OCI-LY7 (cell line): Measurements from ENCODE around the gene GSG1L. TPM values are rescaled to one million over a fixed set of nuclear protein-coding genes. Genes with fewer than 3 reads are reported as not detected.
A peak's percentile ranks its signal among the peaks of the same experiment; 100 is the strongest.

Experiments used
- BruUV-seq: library from RNA; stranded (reverse); fragments of 400-500 nt; replicated peaks from 2 replicates; lab custom pipeline; 2021; lab: Mats Ljungman, UMichigan
- CTCF ChIA-PET: fragments of 300-600 bp; sonication (Branson Sonifier 250); formaldehyde crosslinking; loops from one replicate; lab custom pipeline; 2022; ENCODE audit warnings: antibody characterized with exemption; ENCODE audit not compliant: unreplicated experiment; lab: Charles Lee
- POLR2A ChIA-PET: fragments of 300-600 bp; sonication (Branson Sonifier 250); formaldehyde crosslinking; loops from one replicate; lab custom pipeline; 2022; ENCODE audit warnings: antibody characterized with exemption; lab: Charles Lee
- DNase-seq: peaks from one replicate; pipeline ENCODE4 v3.0.0-alpha.2; 2015; ENCODE audit warnings: low spot score
- H2AFZ ChIP-seq: fragments of 200-600 bp; sonication (generic), shearing (Covaris generic); 2 replicates; pipeline ENCODE4 v1.6.1; 2014; ENCODE audit warnings: mild to moderate bottlenecking, antibody characterized with exemption, low read length, moderate library complexity
- H3K27ac ChIP-seq: fragments of 200-600 bp; sonication (generic); 2 replicates; pipeline ENCODE4 v1.5.1; 2014; ENCODE audit warnings: mixed run types, low read depth, mild to moderate bottlenecking, moderate library complexity, low read length, inconsistent platforms; ENCODE audit not compliant: poor library complexity, severe bottlenecking
- H3K36me3 ChIP-seq: fragments of 200-600 bp; sonication (generic); 2 replicates; pipeline ENCODE4 v1.6.1; 2014; ENCODE audit warnings: mild to moderate bottlenecking, antibody characterized with exemption, low read length, moderate library complexity, mixed read lengths; ENCODE audit not compliant: insufficient read depth
- H3K4me1 ChIP-seq: fragments of 200-600 bp; sonication (generic); 2 replicates; pipeline ENCODE4 v1.5.1; 2014; ENCODE audit warnings: mild to moderate bottlenecking, low read length; ENCODE audit not compliant: insufficient read depth, poor library complexity, severe bottlenecking
- H3K4me2 ChIP-seq: fragments of 200-600 bp; sonication (generic); 2 replicates; pipeline ENCODE4 v1.6.1; 2014; ENCODE audit warnings: mild to moderate bottlenecking, low read length
- H3K4me3 ChIP-seq: fragments of 200-600 bp; sonication (generic); 2 replicates; pipeline ENCODE4 v1.5.1; 2014; ENCODE audit warnings: mild to moderate bottlenecking, low read depth, low read length; ENCODE audit not compliant: poor library complexity, severe bottlenecking
- H3K79me2 ChIP-seq: fragments of 200-600 bp; sonication (generic); 2 replicates; pipeline ENCODE4 v1.6.1; 2016; ENCODE audit warnings: low read depth, mild to moderate bottlenecking, low read length, moderate library complexity, mixed read lengths; ENCODE audit not compliant: insufficient read depth
- H3K9me2 ChIP-seq: fragments of 200-600 bp; sonication (generic); 2 replicates; pipeline ENCODE4 v1.6.1; 2016; ENCODE audit warnings: mild to moderate bottlenecking, low read length, mixed read lengths; ENCODE audit not compliant: insufficient read depth
- H3K9me3 ChIP-seq: fragments of 200-600 bp; sonication (generic); 2 replicates; pipeline ENCODE4 v1.6.1; 2014; ENCODE audit warnings: mild to moderate bottlenecking, mixed run types, low read length, mixed read lengths
- H4K20me1 ChIP-seq: fragments of 200-600 bp; sonication (generic); 2 replicates; pipeline ENCODE4 v1.6.1; 2014; ENCODE audit warnings: mild to moderate bottlenecking, antibody characterized with exemption, low read length, moderate library complexity, mixed read lengths; ENCODE audit not compliant: insufficient read depth
- CTCF ChIP-seq: fragments of 200-600 bp; sonication (generic); conservative IDR thresholded peaks from 2 replicates; pipeline ENCODE4 v1.5.1; 2014; ENCODE audit warnings: mild to moderate bottlenecking, antibody characterized with exemption, low read length, moderate library complexity, mixed read lengths
- EZH2phosphoT487 ChIP-seq: fragments of 200-600 bp; sonication (generic); IDR thresholded peaks from 2 replicates; pipeline ENCODE4 v1.6.1; 2018; ENCODE audit warnings: low read depth, borderline replicate concordance, mild to moderate bottlenecking, mixed run types, antibody characterized with exemption, low read length, moderate library complexity, mixed read lengths
- intact Hi-C: fragments of 100-400 bp; cut with micrococcal nuclease; formaldehyde crosslinking; loops from one replicate; pipeline ENCODE4 v1.10.0; 2022; ENCODE audit not compliant: unreplicated experiment
- total RNA-seq, 2 experiments: library from RNA; depleted of rRNA in 1 of 2; stranded (reverse); fragments of >200 nt in 1 of 2; shearing (Covaris generic) in 1 of 2; gene quantifications; 2 replicates each; pipeline ENCODE4 v1.2.3, GENCODE V29; 2014 to 2022

The GSG1L gene
- total RNA-seq, 2 experiments from 2014 or later, result not detected

GRCh38 chr16:27973678-27974077 is 89.8 kb downstream of the GSG1L start:
- intact Hi-C loops, result loop anchor here (2.0 to 5.0 kb wide), 2 partner anchors 97 to 244 kb away; no protein-coding TSS in a partner anchor
- CTCF ChIA-PET, result interaction anchor here (0.6 kb wide), 1 partner anchor 274 kb away, joined by 3 read pairs; no protein-coding TSS in a partner anchor
- TF ChIP-seq CTCF, result 0 out of 2 replicates have a peak, but pooled peaks have one; percentile 32
- no peak for TF ChIP-seq EZH2phosphoT487

GRCh38 chr16:27972500-27972899 is 91.0 kb downstream of the GSG1L start:
- Histone ChIP-seq H3K4me3 (no peak overlapping the region), H4K20me1 (no peaks in the 10 kb centered on the region), H3K9me3 (no peaks in the 10 kb centered on the region), H2AFZ (peak overlapping the region; percentile 94; the same call in 1 of the 2 replicates), H3K27ac (no peak overlapping the region), H3K4me1 (no peaks in the 10 kb centered on the region), H3K79me2 (no peaks in the 10 kb centered on the region), H3K4me2 (no peak overlapping the region; the same call in 1 of the 2 replicates), H3K36me3 (no peaks in the 10 kb centered on the region), H3K9me2 (no peaks in the 10 kb centered on the region)
- ChIA-PET CTCF (interaction anchor here (0.7 kb wide), 1 partner anchor 99 kb away, joined by 3 read pairs; no protein-coding TSS in a partner anchor), POLR2A (interaction anchor here (0.8 to 0.9 kb wide), 2 partner anchors 9 to 40 kb away, joined by 4 to 6 read pairs; no protein-coding TSS in a partner anchor)
- TF ChIP-seq EZH2phosphoT487, result no peak
- peak; percentile 90 for TF ChIP-seq CTCF
- no TSS peak for BruUV-seq
- DNase-seq, result peak; percentile 66
- intact Hi-C loops, result loop anchor here (2.0 to 5.0 kb wide), 2 partner anchors 98 to 245 kb away; no protein-coding TSS in a partner anchor

More at GRCh38 chr16:27973678-27974077, 89.8 kb downstream of the GSG1L start:
- H3K79me2 ChIP-seq, result no peaks in the 10 kb centered on the region
- H3K4me2 ChIP-seq, result no peak overlapping the region
- no peaks in the 10 kb centered on the region for H3K9me2 ChIP-seq
- no peaks in the 10 kb centered on the region for H4K20me1 ChIP-seq
- BruUV-seq, result no TSS peak
- peak; percentile 14 for DNase-seq
- no peaks in the 10 kb centered on the region for H3K4me1 ChIP-seq
- H3K4me3 ChIP-seq, result no peak overlapping the region
- POLR2A ChIA-PET, result no interaction called here
- H3K36me3 ChIP-seq, result no peaks in the 10 kb centered on the region
- no peaks in the 10 kb centered on the region for H3K9me3 ChIP-seq
- H2AFZ ChIP-seq, result no peak overlapping the region
- no peak overlapping the region for H3K27ac ChIP-seq

- no peak for TF ChIP-seq EZH2phosphoT487
- no peak for TF ChIP-seq CTCF
- Histone ChIP-seq H3K27ac (no peak overlapping the region), H3K9me3 (no peaks in the 10 kb centered on the region), H2AFZ (no peak overlapping the region), H3K9me2 (no peaks in the 10 kb centered on the region), H3K4me2 (no peak overlapping the region), H3K4me1 (no peaks in the 10 kb centered on the region), H3K79me2 (no peaks in the 10 kb centered on the region), H3K4me3 (no peak overlapping the region), H3K36me3 (no peaks in the 10 kb centered on the region), H4K20me1 (no peaks in the 10 kb centered on the region)
- no peak for DNase-seq
- ChIA-PET CTCF (no interaction called here), POLR2A (interaction anchor here (1.1 kb wide), 1 partner anchor 19 kb away, joined by 3 read pairs; no protein-coding TSS in a partner anchor)
- intact Hi-C loops, result no loop called here
- BruUV-seq, result no TSS peak
These were observed 93.9 kb downstream of the GSG1L start for GRCh38 chr16:27969574-27969973.
